ENCODE data around the gene KMT2A.
"Not testable (repeated sequence)": the region's sequence is repeated elsewhere in the genome, so short reads cannot be mapped to it uniquely, and the experiment has no call there.

The KMT2A gene

GRCh38 chr11:118435290-118435892 is 901 bp upstream of the KMT2A start:
- DNase-seq = peak; percentile 79

- peak; percentile 60 for DNase-seq
Measured at GRCh38 chr11:118436639-118437207, 431 bp downstream of the KMT2A start.

GRCh38 chr11:118437208-118438125 is 1.2 kb downstream of the KMT2A start:
- peak; percentile 59 for DNase-seq

GRCh38 chr11:118438314-118438931 is 2.1 kb downstream of the KMT2A start:
- peak; percentile 52 for DNase-seq

- DNase-seq = no peak
Measured at GRCh38 chr11:118439646-118440045, 3.4 kb downstream of the KMT2A start.

- DNase-seq = no peak
Measured at GRCh38 chr11:118441770-118442275, 5.5 kb downstream of the KMT2A start.

- no peak for DNase-seq
Measured at GRCh38 chr11:118442301-118442700, 6.0 kb downstream of the KMT2A start.

- no peak for DNase-seq
Measured at GRCh38 chr11:118442908-118443589, 6.8 kb downstream of the KMT2A start.

GRCh38 chr11:118443590-118444218 is 7.4 kb downstream of the KMT2A start:
- DNase-seq = no peak

GRCh38 chr11:118447423-118447822 is 11.1 kb downstream of the KMT2A start:
- no peak for DNase-seq

- DNase-seq = no peak
Measured at GRCh38 chr11:118448294-118448693, 12.0 kb downstream of the KMT2A start.

GRCh38 chr11:118449316-118449918 is 13.1 kb downstream of the KMT2A start:
- no peak for DNase-seq

- DNase-seq = no peak
Measured at GRCh38 chr11:118450451-118450850, 14.2 kb downstream of the KMT2A start.

- no peak for DNase-seq
Measured at GRCh38 chr11:118462178-118462577, 25.9 kb downstream of the KMT2A start.

GRCh38 chr11:118468968-118469367 is 32.7 kb downstream of the KMT2A start:
- DNase-seq = not testable (repeated sequence)

- DNase-seq = no peak
Measured at GRCh38 chr11:118471030-118471429, 34.7 kb downstream of the KMT2A start.

GRCh38 chr11:118473537-118473936 is 37.2 kb downstream of the KMT2A start:
- DNase-seq = no peak

- no peak for DNase-seq
Measured at GRCh38 chr11:118476676-118477075, 40.4 kb downstream of the KMT2A start.

- not testable (repeated sequence) for DNase-seq
Measured at GRCh38 chr11:118481238-118481637, 44.9 kb downstream of the KMT2A start.

- DNase-seq = no peak
Measured at GRCh38 chr11:118484405-118484804, 48.1 kb downstream of the KMT2A start.

- DNase-seq = no peak
Measured at GRCh38 chr11:118485273-118485672, 49.0 kb downstream of the KMT2A start.

Data from CD4-positive, alpha-beta T cell treated with Interleukin-6 for 4 hours (primary cell).